ENCODE data around the gene HTRA1. TPM values are rescaled to one million over a fixed set of nuclear protein-coding genes. Genes with fewer than 3 reads are reported as not detected.

The HTRA1 gene
- total and polyA plus RNA-seq, 12 donors = 23.4 to 108 (median 70.2) TPM

DNA sequence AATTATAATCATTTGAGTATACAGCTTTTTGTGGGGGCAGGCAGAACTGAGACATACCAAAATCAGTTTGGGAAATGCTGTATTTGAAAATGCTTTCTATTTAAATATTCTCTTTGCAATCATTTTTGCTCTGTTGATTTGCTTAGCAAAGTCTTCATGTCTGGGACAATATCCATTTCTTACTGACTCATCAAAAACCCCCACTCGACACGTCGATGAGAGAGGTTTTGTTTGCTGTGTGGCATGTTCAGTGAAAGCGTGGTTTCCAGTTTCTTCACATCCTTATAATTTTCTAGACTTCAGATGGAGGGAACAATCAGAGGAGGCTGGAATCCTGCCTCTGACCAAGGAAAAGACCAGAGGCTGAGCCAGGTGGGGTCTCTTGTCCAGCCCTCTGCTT lies 28.9 kb downstream of the HTRA1 start:
- H3K27me3 ChIP-seq = no peaks in the 10 kb centered on the region
- peaks cover 3 to 77% (median 46%) of the 10 kb centered on the region in 9 donors for H3K4me1 ChIP-seq
- H3K4me3 ChIP-seq = no peak overlapping the region
- 86 to 93% methylated on average over 4 of the region's 4 CpGs for WGBS, 2 donors
- peaks cover 0 to 53% (median 0%) of the 10 kb centered on the region in 9 donors for H3K36me3 ChIP-seq
- intact Hi-C loops (cut with DNase I) = no loop called here
- peak overlapping the region in 1 of 10 donors; percentile 26 for H3K27ac ChIP-seq
- TF ChIP-seq, protein P1, sequence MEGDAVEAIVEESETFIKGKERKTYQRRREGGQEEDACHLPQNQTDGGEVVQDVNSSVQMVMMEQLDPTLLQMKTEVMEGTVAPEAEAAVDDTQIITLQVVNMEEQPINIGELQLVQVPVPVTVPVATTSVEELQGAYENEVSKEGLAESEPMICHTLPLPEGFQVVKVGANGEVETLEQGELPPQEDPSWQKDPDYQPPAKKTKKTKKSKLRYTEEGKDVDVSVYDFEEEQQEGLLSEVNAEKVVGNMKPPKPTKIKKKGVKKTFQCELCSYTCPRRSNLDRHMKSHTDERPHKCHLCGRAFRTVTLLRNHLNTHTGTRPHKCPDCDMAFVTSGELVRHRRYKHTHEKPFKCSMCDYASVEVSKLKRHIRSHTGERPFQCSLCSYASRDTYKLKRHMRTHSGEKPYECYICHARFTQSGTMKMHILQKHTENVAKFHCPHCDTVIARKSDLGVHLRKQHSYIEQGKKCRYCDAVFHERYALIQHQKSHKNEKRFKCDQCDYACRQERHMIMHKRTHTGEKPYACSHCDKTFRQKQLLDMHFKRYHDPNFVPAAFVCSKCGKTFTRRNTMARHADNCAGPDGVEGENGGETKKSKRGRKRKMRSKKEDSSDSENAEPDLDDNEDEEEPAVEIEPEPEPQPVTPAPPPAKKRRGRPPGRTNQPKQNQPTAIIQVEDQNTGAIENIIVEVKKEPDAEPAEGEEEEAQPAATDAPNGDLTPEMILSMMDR (IDR thresholded peaks at IDR 0.05) = no peak
- DNase-seq (no peak), ATAC-seq (no peak)
- H3K9me3 ChIP-seq = no peaks in the 10 kb centered on the region

DNA sequence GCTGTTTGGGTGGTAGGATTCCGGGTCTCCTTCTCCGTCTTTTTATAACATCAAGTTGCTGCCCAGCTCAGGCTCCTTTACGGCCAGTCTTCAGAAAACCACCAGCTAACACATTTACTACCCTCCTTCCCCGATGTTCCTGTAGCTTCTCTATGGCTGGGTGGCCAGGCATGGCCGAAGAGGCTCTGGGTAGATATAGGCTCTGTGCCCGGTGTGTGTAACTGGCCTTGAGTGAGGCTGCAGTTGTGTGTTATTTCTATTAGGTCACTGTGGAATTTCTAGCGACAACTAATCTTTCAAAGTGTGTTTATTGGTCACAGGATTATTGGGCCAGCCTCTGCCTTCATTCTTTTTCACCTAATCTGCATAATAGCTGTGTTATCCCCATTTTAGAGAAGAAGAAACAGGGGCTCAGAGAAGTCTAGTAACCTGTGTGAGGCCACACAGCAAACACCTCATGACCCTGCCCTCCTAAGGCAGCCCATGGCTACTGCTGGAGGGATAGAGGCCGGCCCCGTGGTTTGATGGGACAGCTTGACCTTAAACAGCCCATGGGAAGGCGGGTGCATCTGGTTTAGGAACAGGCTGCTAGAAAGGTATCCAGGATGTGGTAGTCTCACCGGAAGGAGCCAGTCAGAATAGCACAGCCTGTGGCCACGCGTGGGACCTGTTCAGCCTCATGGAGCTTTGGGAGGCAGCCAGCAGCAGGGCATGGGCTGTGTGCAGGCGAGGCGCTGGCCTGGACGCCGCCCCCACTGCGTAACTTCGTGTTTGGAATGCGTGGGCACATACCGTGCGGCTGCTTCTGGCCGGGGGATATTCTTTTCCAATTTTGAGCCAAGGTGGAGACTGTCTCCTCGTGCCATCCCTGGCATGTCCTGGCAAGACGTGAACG lies 29.7 kb downstream of the HTRA1 start:
- H3K27me3 ChIP-seq = no peaks in the 10 kb centered on the region
- H3K27ac ChIP-seq = peak overlapping the region in 1 of 10 donors; percentile 26
- TF ChIP-seq, protein P1 (IDR thresholded peaks at IDR 0.05) = no peak
- H3K4me1 ChIP-seq = peaks cover 1 to 77% (median 44%) of the 10 kb centered on the region in 9 donors
- intact Hi-C loops (cut with DNase I) = no loop called here
- H3K36me3 ChIP-seq = peaks cover 0 to 53% (median 0%) of the 10 kb centered on the region in 9 donors
- 90% methylated on average over 26 of the region's 26 CpGs for WGBS, 2 donors
- no peaks in the 10 kb centered on the region for H3K9me3 ChIP-seq
- ATAC-seq (no peak), DNase-seq (no peak)
- H3K4me3 ChIP-seq = no peak overlapping the region

DNA sequence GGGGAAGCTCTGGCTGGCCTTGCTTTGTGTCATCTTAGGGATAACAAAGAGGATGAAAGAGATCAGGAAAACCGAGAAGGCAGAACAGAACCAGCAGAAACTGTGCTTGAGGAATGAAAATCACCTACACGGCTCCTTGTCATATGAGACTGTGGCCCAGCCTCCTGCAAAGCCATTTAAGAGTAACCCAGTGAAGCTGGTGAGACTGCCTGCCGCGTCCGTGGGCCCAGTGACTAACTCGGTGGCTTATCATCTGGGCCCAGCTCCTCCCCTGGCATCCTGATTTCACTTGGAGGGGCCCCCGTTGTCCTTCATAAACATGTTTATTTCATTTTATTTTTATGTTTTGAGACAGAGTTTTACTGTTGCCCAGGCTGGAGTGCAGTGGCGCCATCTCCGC lies 30.7 kb downstream of the HTRA1 start:
- no peaks in the 10 kb centered on the region for H3K27me3 ChIP-seq
- TF ChIP-seq, protein P1 (IDR thresholded peaks at IDR 0.05) = no peak
- H3K36me3 ChIP-seq = peaks cover 0 to 53% (median 0%) of the 10 kb centered on the region in 9 donors
- no peak overlapping the region for H3K27ac ChIP-seq
- intact Hi-C loops (cut with DNase I) = no loop called here
- H3K4me3 ChIP-seq = no peak overlapping the region
- H3K4me1 ChIP-seq = peaks cover 0 to 74% (median 44%) of the 10 kb centered on the region in 9 donors
- no peak for DNase-seq
- 94 to 96% methylated on average over 9 of the region's 9 CpGs for whole genome bisulfite sequencing, 2 donors
- no peak for ATAC-seq
- no peaks in the 10 kb centered on the region for H3K9me3 ChIP-seq

DNA sequence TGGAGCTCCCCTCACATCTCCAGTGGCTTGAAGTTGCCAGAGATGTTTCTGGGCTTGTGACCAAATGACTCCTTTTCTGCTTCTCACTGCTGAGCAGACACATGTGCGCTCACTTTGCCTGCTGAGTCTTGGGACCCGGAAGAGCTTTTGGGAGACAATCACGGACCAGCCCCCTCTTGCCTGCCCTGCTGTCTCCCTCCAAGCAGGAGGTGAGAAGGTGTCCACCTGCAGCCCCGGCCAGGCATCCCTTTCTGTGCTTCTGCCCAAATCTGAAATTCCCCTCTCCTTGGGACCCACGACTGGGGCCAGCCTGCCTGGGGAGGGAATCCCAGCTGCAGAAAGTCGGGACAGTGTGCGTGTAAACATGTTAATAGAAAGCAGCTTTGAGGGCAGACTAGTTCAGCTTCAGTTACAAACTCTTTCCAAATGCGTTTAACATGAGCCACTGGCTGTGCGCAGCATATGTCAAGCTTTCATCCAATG lies 31.7 kb downstream of the HTRA1 start:
- ATAC-seq (peak; percentile 26 to 64 (median 54)), DNase-seq (peak in 1 of 2 donors; percentile 31)
- 74% methylated on average over 9 of the region's 9 CpGs for WGBS, 2 donors
- no peaks in the 10 kb centered on the region for H3K27me3 ChIP-seq
- H3K36me3 ChIP-seq = peaks cover 0 to 53% (median 0%) of the 10 kb centered on the region in 9 donors
- H3K27ac ChIP-seq = peak overlapping the region in 4 of 10 donors; percentile 22 to 60 (median 45)
- TF ChIP-seq, protein P1 (IDR thresholded peaks at IDR 0.05) = no peak
- H3K4me3 ChIP-seq = no peak overlapping the region
- H3K4me1 ChIP-seq = peaks cover 0 to 66% (median 34%) of the 10 kb centered on the region in 9 donors
- H3K9me3 ChIP-seq = no peaks in the 10 kb centered on the region
- intact Hi-C loops (cut with DNase I) = no loop called here

Measured in heart right ventricle (tissue), 16 donors.